Hematopoietic multipotent progenitor cell (in vitro differentiated cells): ENCODE measurements around the gene SLC12A6. TPM values are rescaled to one million over a fixed set of nuclear protein-coding genes. Genes with fewer than 3 reads are reported as not detected.
A peak's percentile ranks its signal among the peaks of the same experiment; 100 is the strongest.
"Not testable (repeated sequence)": the region's sequence is repeated elsewhere in the genome, so short reads cannot be mapped to it uniquely, and the experiment has no call there.

Source experiments
- DNase-seq, 3 donors: peaks; one replicate each; pipeline ENCODE4 v3.0.0-alpha.2; 2011 to 2015; ENCODE audit warnings: low read depth in 2 of 3, low spot score in 2 of 3
- small RNA-seq: library from RNA; depleted of rRNA; stranded (forward); fragments of <200 nt; gene quantifications from one replicate; pipeline ENCODE3, GENCODE V24; 2012
- total RNA-seq: library from RNA; depleted of rRNA; stranded (reverse); fragments of >200 nt; gene quantifications from one replicate; pipeline ENCODE4 v1.2.3, GENCODE V29; 2012

SLC12A6 gene
- total RNA-seq, 1 donor, result 123 TPM

- peak; percentile 91 to 97 (median 96) for DNase-seq
These were observed 127.9 kb downstream of the SLC12A6 start, which contains the start of gene KATNBL1 for GRCh38 chr15:34209421-34210282. TSS of gene KATNBL1 (minus strand) at chr15:34210096. CDS start at chr15:34163676, 46,420 bp downstream.

GRCh38 chr15:34206011-34206410 is 131.6 kb downstream of the SLC12A6 start:
- DNase-seq, result no peak

GRCh38 chr15:34203936-34204335 is 133.6 kb downstream of the SLC12A6 start:
- no peak for DNase-seq

- no peak for DNase-seq
These were observed 134.3 kb downstream of the SLC12A6 start for GRCh38 chr15:34203305-34203704.

- DNase-seq, result not testable (repeated sequence)
These were observed 144.3 kb downstream of the SLC12A6 start for GRCh38 chr15:34193272-34193671.

GRCh38 chr15:34188711-34189110 is 148.9 kb downstream of the SLC12A6 start:
- no peak for DNase-seq

GRCh38 chr15:34185666-34186065 is 151.9 kb downstream of the SLC12A6 start:
- DNase-seq, result no peak

- no peak for DNase-seq
These were observed 154.6 kb downstream of the SLC12A6 start for GRCh38 chr15:34182942-34183341.

Small RNAs within 50 kb of the gene (small RNA-seq; reads per million reads assigned to genes)
- gene MIR1233-1, result not detected
- gene RF00019, result not detected

Other genes with a start within 250 kb of the SLC12A6 start
- gene EMC7, start 235.9 kb downstream of the SLC12A6 start, total RNA-seq, result 8.9 TPM
- 2.2 TPM for gene PGBD4, start 235.7 kb downstream of the SLC12A6 start, total RNA-seq
- gene KATNBL1, start 127.7 kb downstream of the SLC12A6 start, total RNA-seq, result 14.3 TPM
- gene EMC4, start 112.8 kb downstream of the SLC12A6 start, total RNA-seq, result 93.4 TPM
- 125 TPM for gene NOP10, start 5.4 kb upstream of the SLC12A6 start, total RNA-seq
- not detected for gene NUTM1, start 5.5 kb upstream of the SLC12A6 start, total RNA-seq
- 14.5 TPM for gene LPCAT4, start 29.4 kb upstream of the SLC12A6 start, total RNA-seq
- 21.8 TPM for gene GOLGA8A, start 100.0 kb upstream of the SLC12A6 start, total RNA-seq
- 96.1 TPM for gene GOLGA8B, start 245.9 kb upstream of the SLC12A6 start, total RNA-seq